Prostate gland (tissue), 2 donors: ENCODE data around the gene EED.

Experiments
- CTCF ChIP-seq, 4 experiments: fragments of 200-600 bp in 2 of 4; fragments of 450-650 bp in 2 of 4; sonication (generic) in 2 of 4; IDR thresholded peaks; 1 replicate in 3 of 4; 2 replicates in 1 of 4; pipeline ENCODE4 v1.5.1; 2016 to 2019; ENCODE audit warnings: antibody characterized with exemption in 4 of 4, mild to moderate bottlenecking in 2 of 4, moderate library complexity in 2 of 4
- POLR2A ChIP-seq: fragments of 450-650 bp; IDR thresholded peaks from one replicate; pipeline ENCODE4 v1.6.1; 2016; ENCODE audit warnings: antibody characterized with exemption, mild to moderate bottlenecking

GRCh38 chr11:86301742-86302091 lies 57.2 kb downstream of the EED start:
- TF ChIP-seq CTCF (IDR thresholded peaks at IDR 0.05) (no peak), POLR2A (no peak)
